SK-N-SH treated with all-trans-retinoic acid at 6 μM for 48 hours (cell line): ENCODE data around the gene KAT6B.

Source experiments
- ATAC-seq: fragments of 200-7000 bp; cut with Tn5 transposase; 3 replicates; pipeline ENCODE4 v1.9.1; 2020; ENCODE audit warnings: mild to moderate bottlenecking, moderate library complexity
- ARNTL ChIP-seq: fragments of 450-650 bp; formaldehyde crosslinking; IDR thresholded peaks from 2 replicates; pipeline ENCODE4 v1.5.0; 2020; ENCODE audit warnings: low read depth, mild to moderate bottlenecking, moderate library complexity, borderline replicate concordance
- BACH2 ChIP-seq: fragments of 250-450 bp; sonication (Bioruptor Pico); IDR thresholded peaks from 2 replicates; pipeline ENCODE4 v1.9.0; 2021; ENCODE audit warnings: mild to moderate bottlenecking, borderline replicate concordance
- CREB5 ChIP-seq: fragments of 250-450 bp; sonication (Bioruptor Pico); IDR thresholded peaks from 2 replicates; pipeline ENCODE4 v1.5.1; 2020; ENCODE audit warnings: low read depth, mild to moderate bottlenecking, moderate library complexity
- CSDC2 ChIP-seq: fragments of 250-450 bp; sonication (Bioruptor Pico); IDR thresholded peaks from 2 replicates; pipeline ENCODE4 v1.5.0; 2020; ENCODE audit warnings: mild to moderate bottlenecking, moderate library complexity
- CSRNP3 ChIP-seq: fragments of 250-450 bp; sonication (Bioruptor Pico); IDR thresholded peaks from 2 replicates; pipeline ENCODE4 v1.5.1; 2021; ENCODE audit warnings: mild to moderate bottlenecking, moderate library complexity
- ESRRG ChIP-seq: fragments of 250-450 bp; sonication (Bioruptor Pico); IDR thresholded peaks from 2 replicates; pipeline ENCODE4 v1.6.1; 2021; ENCODE audit warnings: mild to moderate bottlenecking
- GLIS3 ChIP-seq: fragments of 250-450 bp; sonication (Bioruptor Pico); IDR thresholded peaks from 2 replicates; pipeline ENCODE4 v1.5.0; 2020; ENCODE audit warnings: mild to moderate bottlenecking, moderate library complexity
- ISL1 ChIP-seq: fragments of 250-450 bp; sonication (Bioruptor Pico); IDR thresholded peaks from 2 replicates; pipeline ENCODE4 v2.1.2; 2022; ENCODE audit warnings: mild to moderate bottlenecking, moderate library complexity
- OSR1 ChIP-seq: fragments of 250-450 bp; sonication (Bioruptor Pico); IDR thresholded peaks from 2 replicates; pipeline ENCODE4 v1.8.0; 2022; ENCODE audit warnings: moderate library complexity, mild to moderate bottlenecking, inconsistent platforms
- PATZ1 ChIP-seq: fragments of 250-450 bp; sonication (Bioruptor Pico); IDR thresholded peaks from 2 replicates; pipeline ENCODE4 v1.8.0; 2020; ENCODE audit warnings: mild to moderate bottlenecking, moderate library complexity, borderline replicate concordance
- POU6F1 ChIP-seq: fragments of 250-450 bp; sonication (Bioruptor Pico); IDR thresholded peaks from 2 replicates; pipeline ENCODE4 v1.8.0; 2021; ENCODE audit warnings: low read depth, mild to moderate bottlenecking, moderate library complexity, borderline replicate concordance
- PPARA ChIP-seq: fragments of 250-450 bp; sonication (Bioruptor Pico); IDR thresholded peaks from 2 replicates; pipeline ENCODE4 v1.5.0; 2020; ENCODE audit warnings: mild to moderate bottlenecking, borderline replicate concordance
- RARB ChIP-seq: fragments of 250-450 bp; sonication (Bioruptor Pico); IDR thresholded peaks from 2 replicates; pipeline ENCODE4 v1.8.0; 2021; ENCODE audit warnings: mild to moderate bottlenecking, moderate library complexity
- SNAI2 ChIP-seq: fragments of 250-450 bp; sonication (Bioruptor Pico); IDR thresholded peaks from 2 replicates; pipeline ENCODE4 v1.5.0; 2020; ENCODE audit warnings: mild to moderate bottlenecking, moderate library complexity
- TCF4 ChIP-seq: fragments of 250-450 bp; sonication (Bioruptor Pico); IDR thresholded peaks from 2 replicates; pipeline ENCODE4 v1.8.0; 2021; ENCODE audit warnings: mild to moderate bottlenecking, moderate library complexity, borderline replicate concordance
- ZC3H10 ChIP-seq: fragments of 250-450 bp; sonication (Bioruptor Pico); IDR thresholded peaks from 2 replicates; pipeline ENCODE4 v1.5.1; 2021; ENCODE audit warnings: mild to moderate bottlenecking, moderate library complexity
- ZFP30 ChIP-seq: fragments of 450-650 bp; formaldehyde crosslinking; IDR thresholded peaks from 2 replicates; pipeline ENCODE4 v1.5.0; 2022; ENCODE audit warnings: mild to moderate bottlenecking, moderate library complexity
- ZNF565 ChIP-seq: fragments of 450-650 bp; formaldehyde crosslinking; conservative IDR thresholded peaks from 2 replicates; pipeline ENCODE4 v1.5.0; 2020; ENCODE audit warnings: low read depth, mild to moderate bottlenecking, moderate library complexity
- ZNF70 ChIP-seq: fragments of 450-650 bp; formaldehyde crosslinking; IDR thresholded peaks from 2 replicates; pipeline ENCODE4 v1.5.0; 2020; ENCODE audit warnings: mild to moderate bottlenecking, moderate library complexity
- ZNF8 ChIP-seq: fragments of 450-650 bp; formaldehyde crosslinking; IDR thresholded peaks from 2 replicates; pipeline ENCODE4 v1.5.0; 2020; ENCODE audit warnings: mild to moderate bottlenecking, moderate library complexity

Gene KAT6B

DNA sequence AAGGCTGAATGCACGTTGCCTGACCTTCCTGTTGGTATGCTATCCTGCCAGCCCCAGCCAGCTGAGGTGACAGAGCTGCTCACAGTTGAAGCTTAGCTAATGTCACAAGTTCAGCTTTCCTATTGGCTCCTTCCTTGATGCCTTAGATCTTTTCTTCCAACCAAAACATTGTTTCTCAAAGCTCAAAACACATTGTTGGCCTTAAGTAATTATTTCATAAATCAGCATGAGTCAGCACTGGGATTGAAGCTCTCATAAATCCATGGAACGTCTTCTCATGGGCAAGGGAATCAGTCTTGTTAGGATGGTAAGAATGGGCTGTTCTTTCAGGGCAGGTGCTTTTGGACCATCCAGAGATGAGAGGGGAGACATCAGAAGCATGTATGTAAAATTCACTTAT, 157.0 kb downstream of the KAT6B start:
- no peak for ATAC-seq
- TF ChIP-seq BACH2 (CRISPR knock-in tag) (no peak), CREB5 (CRISPR knock-in tag) (no peak), CSDC2 (CRISPR knock-in tag) (no peak), RARB (CRISPR knock-in tag) (no peak), GLIS3 (CRISPR knock-in tag) (no peak), ARNTL (CRISPR knock-in tag) (no peak), OSR1 (CRISPR knock-in tag) (no peak)

DNA sequence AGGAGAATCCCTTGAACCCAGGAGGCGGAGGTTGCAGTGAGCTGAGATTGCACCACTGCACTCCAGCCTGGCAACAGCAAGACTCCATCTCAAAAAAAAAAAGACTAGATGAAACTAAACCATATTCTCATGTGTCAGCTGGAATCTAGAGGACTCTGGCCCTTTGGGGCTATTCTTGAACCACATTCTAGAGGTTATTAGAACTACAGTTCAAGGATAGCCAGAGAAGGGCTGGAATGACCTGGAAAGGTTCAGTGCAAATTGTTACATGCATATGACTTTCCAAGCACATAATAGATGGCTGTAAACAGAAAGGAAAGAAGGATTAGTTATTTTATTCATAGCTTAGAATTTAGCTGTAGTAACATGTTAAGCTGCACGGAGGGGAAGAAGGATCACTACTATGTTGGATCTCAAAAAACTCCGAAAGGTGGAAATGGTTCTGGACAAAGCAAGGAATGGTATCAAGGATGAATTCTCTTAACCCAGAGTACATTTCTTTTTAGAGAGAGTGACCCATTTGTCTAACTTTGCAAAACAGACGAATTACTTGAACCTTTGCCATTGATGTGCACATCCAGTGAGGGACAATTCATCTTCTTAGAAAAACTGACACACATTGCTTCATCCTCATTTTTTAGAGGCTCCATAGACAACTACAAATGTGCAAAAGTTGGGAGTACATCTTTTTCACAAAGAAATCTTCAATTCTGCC, 161.1 kb downstream of the KAT6B start:
- no peak for ATAC-seq
- no peak for TF ChIP-seq OSR1 (CRISPR knock-in tag)
- no peak for TF ChIP-seq SNAI2 (CRISPR knock-in tag)
- no peak for TF ChIP-seq ESRRG
- TF ChIP-seq CREB5 (CRISPR knock-in tag): no peak
- TF ChIP-seq BACH2 (CRISPR knock-in tag): no peak
- TF ChIP-seq PATZ1 (CRISPR knock-in tag): no peak
- no peak for TF ChIP-seq ISL1 (CRISPR knock-in tag)
- no peak for TF ChIP-seq PPARA (CRISPR knock-in tag)
- no peak for TF ChIP-seq CSDC2 (CRISPR knock-in tag)
- TF ChIP-seq CSRNP3 (CRISPR knock-in tag): no peak
- TF ChIP-seq ZNF8 (CRISPR knock-in tag): no peak
- no peak for TF ChIP-seq ZNF565 (CRISPR knock-in tag)
- TF ChIP-seq ARNTL (CRISPR knock-in tag): no peak
- TF ChIP-seq ZC3H10 (CRISPR knock-in tag): no peak
- no peak for TF ChIP-seq GLIS3 (CRISPR knock-in tag)
- TF ChIP-seq ZNF70 (CRISPR knock-in tag): no peak
- no peak for TF ChIP-seq POU6F1 (CRISPR knock-in tag)
- TF ChIP-seq RARB (CRISPR knock-in tag): no peak

DNA sequence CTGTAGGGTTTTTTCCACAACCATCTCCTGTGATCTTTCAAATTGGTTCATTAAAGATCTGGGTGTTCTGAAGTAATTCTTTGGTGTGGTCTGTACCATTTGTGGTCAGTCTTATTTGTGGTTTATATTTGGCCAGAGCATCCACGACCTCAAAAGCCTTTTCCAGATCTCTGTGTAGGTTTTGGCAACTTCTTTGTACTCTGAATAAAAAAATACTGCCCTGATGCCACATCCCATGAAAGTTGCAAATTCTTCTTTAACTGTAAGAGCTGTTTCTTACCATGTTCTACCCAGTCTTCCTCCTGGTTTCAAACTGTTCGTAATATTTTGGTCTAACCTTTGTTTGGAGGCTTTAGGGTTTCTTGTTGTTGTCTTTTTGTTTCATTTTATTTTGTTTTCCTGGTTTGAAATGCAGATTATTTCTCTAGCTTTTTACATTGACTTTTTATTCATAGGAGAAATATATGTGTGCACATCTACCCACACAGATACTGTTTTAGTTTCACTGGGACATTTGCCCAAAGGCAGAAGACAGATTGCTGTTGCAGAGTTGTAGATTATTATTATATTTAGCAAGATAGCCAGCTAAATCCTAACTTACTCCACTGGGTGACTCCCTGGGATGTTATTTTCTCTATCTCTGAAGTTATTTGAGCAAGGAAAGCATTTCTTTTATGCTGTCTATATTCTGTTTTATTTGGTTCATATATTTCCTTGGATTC, 161.8 kb downstream of the KAT6B start:
- TF ChIP-seq POU6F1 (CRISPR knock-in tag) (no peak), TCF4 (no peak), OSR1 (CRISPR knock-in tag) (no peak), ARNTL (CRISPR knock-in tag) (no peak), PATZ1 (CRISPR knock-in tag) (no peak), ZFP30 (no peak), RARB (CRISPR knock-in tag) (no peak), PPARA (CRISPR knock-in tag) (no peak), ZNF565 (CRISPR knock-in tag) (no peak), CSDC2 (CRISPR knock-in tag) (no peak), BACH2 (CRISPR knock-in tag) (no peak)
- ATAC-seq: no peak
